Measurements from ENCODE around the gene ALG12. TPM values are rescaled to one million over a fixed set of nuclear protein-coding genes. Genes with fewer than 3 reads are reported as not detected.

ALG12 gene
- total and polyA plus RNA-seq, 2 of the 4 experiments (the other 2 are of a cell fraction) = 7.2 to 10.9 TPM

DNA sequence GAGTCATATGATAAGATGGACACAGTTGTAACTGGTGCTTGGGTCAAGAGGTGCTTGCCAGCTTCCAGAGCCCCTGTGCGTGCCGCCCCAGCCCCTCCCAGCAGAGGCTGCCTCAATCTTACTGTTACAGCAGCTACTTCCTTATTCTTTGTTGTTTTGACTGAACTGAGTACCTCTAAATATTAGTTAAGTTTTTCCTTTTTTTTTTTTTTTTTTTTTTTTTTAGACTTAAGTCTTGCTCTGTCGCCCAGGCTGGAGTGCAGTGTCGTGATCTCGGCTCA, 55.8 kb downstream of the ALG12 start:
- Histone ChIP-seq H3K56ac (ENCODE audit: extremely low read depth, insufficient read depth, low read length) (no peak overlapping the region), H3K14ac (replicated peaks; ENCODE audit: low read depth, low read length) (no peak overlapping the region), H3K79me1 (ENCODE audit: low read depth in 1 of 2, low read length in 2 of 2) (peaks cover 20 to 62% of the 10 kb centered on the region in 2 experiments), H3K9ac (ENCODE audit: low read depth, low read length) (no peak overlapping the region), H4K5ac (ENCODE audit: low read depth, low read length) (no peak overlapping the region), H3K9me1 (ENCODE audit: insufficient read depth, low read length) (peaks cover 9% of the 10 kb centered on the region; the same call in 1 of the 2 replicates), H2BK5ac (ENCODE audit: low read depth, low read length, poor library complexity, severe bottlenecking) (no peak overlapping the region), H3K4ac (ENCODE audit: low read depth, low read length) (no peak overlapping the region), H3K4me1 (ENCODE audit: control insufficient read depth, insufficient read depth, low read length) (no peaks in the 10 kb centered on the region), H2AK5ac (ENCODE audit: low read depth, low read length) (no peak overlapping the region), H3K9me3 (ENCODE audit: control insufficient read depth, insufficient read depth, low read length) (peaks cover 17% of the 10 kb centered on the region), H2AK9ac (replicated peaks; ENCODE audit: low read depth, low read length, poor library complexity) (no peak overlapping the region), H3K4me2 (ENCODE audit: low read depth, low read length) (no peak overlapping the region), H3K4me3 (ENCODE audit: insufficient read depth, low read depth, low read length) (no peak overlapping the region), H4K20me1 (ENCODE audit: insufficient read depth, low read length) (peaks cover 78% of the 10 kb centered on the region), H3K27me3 (ENCODE audit: control insufficient read depth, insufficient read depth, low read length) (no peaks in the 10 kb centered on the region), H2BK15ac (ENCODE audit: low read depth, low read length) (no peak overlapping the region), H4K8ac (ENCODE audit: low read depth in 2 of 2, low read length in 2 of 2) (no peak overlapping the region), H3K27ac (ENCODE audit: insufficient read depth, low read length) (no peak overlapping the region), H2BK20ac (ENCODE audit: low read depth, low read length) (no peak overlapping the region), H3K18ac (ENCODE audit: low read depth, low read length) (no peak overlapping the region), H3K23ac (ENCODE audit: low read depth, low read length) (no peak overlapping the region), H4K91ac (ENCODE audit: insufficient read depth, low read depth, low read length) (no peak overlapping the region), H2BK120ac (ENCODE audit: low read depth, low read length) (no peak overlapping the region), H2AFZ (replicated peaks; ENCODE audit: low read length, poor library complexity) (no peak overlapping the region), H3K36me3 (ENCODE audit: control insufficient read depth, insufficient read depth, low read length) (peaks cover 8% of the 10 kb centered on the region)
- TF ChIP-seq MAFK (IDR thresholded peaks at IDR 0.05; ENCODE audit: low read depth, low read length) = no peak
- TF ChIP-seq BHLHE40 (IDR thresholded peaks at IDR 0.05; ENCODE audit: low read depth, low read length) = no peak
- TF ChIP-seq FOS (IDR thresholded peaks at IDR 0.05; ENCODE audit: low read depth, low read length) = no peak
- TF ChIP-seq, protein P1, sequence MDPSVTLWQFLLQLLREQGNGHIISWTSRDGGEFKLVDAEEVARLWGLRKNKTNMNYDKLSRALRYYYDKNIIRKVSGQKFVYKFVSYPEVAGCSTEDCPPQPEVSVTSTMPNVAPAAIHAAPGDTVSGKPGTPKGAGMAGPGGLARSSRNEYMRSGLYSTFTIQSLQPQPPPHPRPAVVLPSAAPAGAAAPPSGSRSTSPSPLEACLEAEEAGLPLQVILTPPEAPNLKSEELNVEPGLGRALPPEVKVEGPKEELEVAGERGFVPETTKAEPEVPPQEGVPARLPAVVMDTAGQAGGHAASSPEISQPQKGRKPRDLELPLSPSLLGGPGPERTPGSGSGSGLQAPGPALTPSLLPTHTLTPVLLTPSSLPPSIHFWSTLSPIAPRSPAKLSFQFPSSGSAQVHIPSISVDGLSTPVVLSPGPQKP (IDR thresholded peaks at IDR 0.05; ENCODE audit: borderline replicate concordance, low read depth, low read length) = no peak
- TF ChIP-seq SMC3 (IDR thresholded peaks at IDR 0.05; ENCODE audit: low read depth, low read length) = no peak
- TF ChIP-seq RCOR1 (IDR thresholded peaks at IDR 0.05; ENCODE audit: insufficient replicate concordance, low read length) = no peak
- no peak for TF ChIP-seq RFX5 (IDR thresholded peaks at IDR 0.05; ENCODE audit: low read depth, low read length)
- intact Hi-C loops (cut with micrococcal nuclease) (no loop called here), dilution Hi-C loops (cut with HindIII; ENCODE audit: low sequenced_read_pairs, unreplicated experiment) (no loop called here), in situ Hi-C loops (cut with MboI; ENCODE audit: low sequenced_read_pairs) (loop anchor here (10.0 kb wide), 1 partner anchor 52 kb away; the partner anchor contains the start of genes ALG12 and CRELD2)
- BruUV-seq (replicated peaks) = no TSS peak
- DNase-seq (no peak), ATAC-seq (ENCODE audit: low read depth) (peak; percentile 32; the same call in 1 of the 2 replicates)
- ChIA-PET CTCF (no interaction called here), POLR2A (ENCODE audit: unreplicated experiment) (no interaction called here)
- WGBS, 2 experiments (ENCODE audit: extremely low coverage in 2 of 2, insufficient read length in 1 of 2) = no CpG with 5 or more reads among the region's 5 CpGs

All from IMR-90 (cell line).